OCI-LY3 (cell line): ENCODE data around the gene SMARCA1.

Experiments
- H2AFZ ChIP-seq: fragments of 200-600, 300-600 bp; shearing (Covaris generic); 2 replicates; pipeline ENCODE4 v1.6.0; 2014; ENCODE audit warnings: antibody characterized with exemption, low read depth, low read length
- H3K27ac ChIP-seq: fragments of 200-600, 300-600 bp; sonication (generic); 2 replicates; pipeline ENCODE4 v1.5.1; 2014; ENCODE audit warnings: mild to moderate bottlenecking, low read length, moderate library complexity, mixed read lengths
- H3K27me3 ChIP-seq: fragments of 200-600, 300-600 bp; sonication (generic); 2 replicates; pipeline ENCODE4 v1.6.1; 2014; ENCODE audit warnings: low read depth, low read length, mixed read lengths
- H3K36me3 ChIP-seq: fragments of 200-600, 300-600 bp; sonication (generic); replicated peaks from 2 replicates; pipeline ENCODE3; 2014; ENCODE audit warnings: low read depth, low read length, mixed read lengths
- H3K4me1 ChIP-seq: fragments of 300-600, 200-600 bp; sonication (generic); 2 replicates; pipeline ENCODE4 v1.6.1; 2014; ENCODE audit warnings: low read length, mixed read lengths
- H3K4me2 ChIP-seq: fragments of 200-600, 300-600 bp; sonication (generic); 2 replicates; pipeline ENCODE4 v1.6.1; 2014; ENCODE audit warnings: low read length, mixed read lengths
- H3K4me3 ChIP-seq: fragments of 300-600, 200-600 bp; sonication (generic); 2 replicates; pipeline ENCODE4 v1.5.1; 2014; ENCODE audit warnings: antibody characterized with exemption, mild to moderate bottlenecking, low read length, moderate library complexity
- H3K79me2 ChIP-seq: fragments of 300-600, 200-600 bp; shearing (Covaris generic); 2 replicates; pipeline ENCODE4 v1.6.1; 2014; ENCODE audit warnings: mild to moderate bottlenecking, low read length, mixed read lengths
- H3K9ac ChIP-seq: fragments of 300-600, 200-600 bp; shearing (Covaris generic); 2 replicates; pipeline ENCODE4 v1.6.0; 2014; ENCODE audit warnings: mild to moderate bottlenecking, low read length, moderate library complexity
- H3K9me3 ChIP-seq: fragments of 200-600, 300-600 bp; shearing (Covaris generic); 2 replicates; pipeline ENCODE4 v1.6.1; 2014; ENCODE audit warnings: low read length, mixed read lengths; ENCODE audit not compliant: insufficient read depth
- H4K20me1 ChIP-seq: fragments of 200-600, 300-600 bp; sonication (generic); 2 replicates; pipeline ENCODE4 v1.6.1; 2016; ENCODE audit warnings: low read length, mixed read lengths; ENCODE audit not compliant: insufficient read depth
- CTCF ChIP-seq: fragments of 200-600, 300-600 bp; sonication (generic); IDR thresholded peaks from 2 replicates; pipeline ENCODE4 v1.5.1; 2014; ENCODE audit warnings: antibody characterized with exemption, low read length, low read depth
- EZH2phosphoT487 ChIP-seq: fragments of 200-600 bp; shearing (Covaris generic); IDR thresholded peaks from 2 replicates; pipeline ENCODE4 v1.6.1; 2018; ENCODE audit warnings: antibody characterized with exemption, mixed run types, low read depth

The SMARCA1 gene

GRCh38 chrX:129423191-129423590, 100.1 kb downstream of the SMARCA1 start:
- no peaks in the 10 kb centered on the region for H4K20me1 ChIP-seq
- no peaks in the 10 kb centered on the region for H3K4me1 ChIP-seq
- H3K79me2 ChIP-seq: no peaks in the 10 kb centered on the region
- no peaks in the 10 kb centered on the region for H3K9me3 ChIP-seq
- H3K9ac ChIP-seq: no peak overlapping the region
- H3K27me3 ChIP-seq: no peaks in the 10 kb centered on the region
- no peak for TF ChIP-seq CTCF
- no peak for TF ChIP-seq EZH2phosphoT487
- H3K27ac ChIP-seq: no peak overlapping the region
- H2AFZ ChIP-seq: no peak overlapping the region
- H3K4me3 ChIP-seq: no peak overlapping the region
- no peak overlapping the region for H3K4me2 ChIP-seq
- no peaks in the 10 kb centered on the region for H3K36me3 ChIP-seq

GRCh38 chrX:129404670-129405008, 118.7 kb downstream of the SMARCA1 start:
- H3K27me3 ChIP-seq: no peaks in the 10 kb centered on the region
- H3K79me2 ChIP-seq: no peaks in the 10 kb centered on the region
- H3K9me3 ChIP-seq: no peaks in the 10 kb centered on the region
- no peak overlapping the region for H2AFZ ChIP-seq
- no peak overlapping the region for H3K9ac ChIP-seq
- no peak overlapping the region for H3K4me3 ChIP-seq
- TF ChIP-seq CTCF: no peak
- no peaks in the 10 kb centered on the region for H4K20me1 ChIP-seq
- H3K4me2 ChIP-seq: no peak overlapping the region
- H3K4me1 ChIP-seq: no peaks in the 10 kb centered on the region
- H3K36me3 ChIP-seq: no peaks in the 10 kb centered on the region
- H3K27ac ChIP-seq: no peak overlapping the region

GRCh38 chrX:129403974-129404669, 119.2 kb downstream of the SMARCA1 start:
- Histone ChIP-seq H3K4me3 (no peak overlapping the region), H3K79me2 (no peaks in the 10 kb centered on the region), H4K20me1 (no peaks in the 10 kb centered on the region), H3K27me3 (no peaks in the 10 kb centered on the region), H3K9ac (no peak overlapping the region), H3K4me1 (no peaks in the 10 kb centered on the region), H3K36me3 (no peaks in the 10 kb centered on the region), H3K4me2 (no peak overlapping the region), H3K27ac (no peak overlapping the region), H3K9me3 (no peaks in the 10 kb centered on the region), H2AFZ (no peak overlapping the region)
- TF ChIP-seq CTCF (no peak), EZH2phosphoT487 (no peak)
